NCI-H2196 (cell line): ENCODE data around the gene SLTM.
"Not testable (repeated sequence)": the region's sequence is repeated elsewhere in the genome, so short reads cannot be mapped to it uniquely, and the experiment has no call there.

ENCODE experiments used
- DNase-seq: peaks from one replicate; lab custom pipeline; 2025; ENCODE audit not compliant: unreplicated experiment; lab: John Stamatoyannopoulos, UW

SLTM gene

GRCh38 chr15:58929891-58930416 lies 3.5 kb downstream of the SLTM start:
- no peak for DNase-seq

GRCh38 chr15:58926823-58927222 lies 6.7 kb downstream of the SLTM start:
- DNase-seq, result no peak

GRCh38 chr15:58924327-58924726 lies 9.2 kb downstream of the SLTM start:
- DNase-seq, result no peak

GRCh38 chr15:58923696-58924300 lies 9.7 kb downstream of the SLTM start:
- DNase-seq, result no peak

GRCh38 chr15:58923284-58923683 lies 10.2 kb downstream of the SLTM start:
- no peak for DNase-seq

GRCh38 chr15:58921267-58921790 lies 12.2 kb downstream of the SLTM start:
- DNase-seq, result no peak

GRCh38 chr15:58920447-58920846 lies 13.0 kb downstream of the SLTM start:
- not testable (repeated sequence) for DNase-seq

GRCh38 chr15:58919232-58919631 lies 14.2 kb downstream of the SLTM start:
- no peak for DNase-seq

GRCh38 chr15:58918239-58918638 lies 15.2 kb downstream of the SLTM start:
- DNase-seq, result no peak

GRCh38 chr15:58917613-58918129 lies 15.8 kb downstream of the SLTM start:
- DNase-seq, result not testable (repeated sequence)

GRCh38 chr15:58916962-58917361 lies 16.5 kb downstream of the SLTM start:
- DNase-seq, result no peak

GRCh38 chr15:58910456-58910855 lies 23.0 kb downstream of the SLTM start:
- no peak for DNase-seq

- DNase-seq, result no peak
These were observed 23.9 kb downstream of the SLTM start for GRCh38 chr15:58909616-58910015.

GRCh38 chr15:58908550-58909309 lies 24.7 kb downstream of the SLTM start:
- DNase-seq, result no peak

- DNase-seq, result peak; percentile 2
These were observed 32.8 kb downstream of the SLTM start for GRCh38 chr15:58900631-58901030.

GRCh38 chr15:58898150-58898680 lies 35.3 kb downstream of the SLTM start:
- DNase-seq, result no peak

- no peak for DNase-seq
These were observed 44.1 kb downstream of the SLTM start for GRCh38 chr15:58889363-58889762.

GRCh38 chr15:58886921-58887320 lies 46.6 kb downstream of the SLTM start:
- no peak for DNase-seq

- not testable (repeated sequence) for DNase-seq
These were observed 49.6 kb downstream of the SLTM start for GRCh38 chr15:58883926-58884325.

GRCh38 chr15:58882243-58882642 lies 51.2 kb downstream of the SLTM start:
- DNase-seq, result no peak

- no peak for DNase-seq
These were observed 53.2 kb downstream of the SLTM start for GRCh38 chr15:58880320-58880719.
